Activated CD4-positive, alpha-beta memory T cell treated with anti-CD3 and anti-CD28 coated beads for 36 hours (primary cell): ENCODE data around the gene DRAXIN. TPM values are rescaled to one million over a fixed set of nuclear protein-coding genes. Genes with fewer than 3 reads are reported as not detected.

Source experiments
- CTCF ChIA-PET: fragments of 350-600 bp; sonication (Branson Sonifier 250); formaldehyde crosslinking; loops from one replicate; lab custom pipeline; 2021; ENCODE audit warnings: antibody characterized with exemption, inconsistent platforms; lab: Charles Lee
- POLR2A ChIA-PET: fragments of 350-600 bp; sonication (Branson Sonifier 250); formaldehyde crosslinking; loops from one replicate; lab custom pipeline; 2021; ENCODE audit warnings: antibody characterized with exemption; lab: Charles Lee
- DNase-seq: peaks from one replicate; pipeline ENCODE4 v3.0.0-alpha.2; 2020
- H3K27ac Mint-ChIP-seq: one replicate; pipeline ENCODE4 v1.8.0; 2021; ENCODE audit warnings: mixed read lengths
- H3K27me3 Mint-ChIP-seq: one replicate; pipeline ENCODE4 v1.8.0; 2021; ENCODE audit warnings: mixed read lengths
- H3K36me3 Mint-ChIP-seq: one replicate; pipeline ENCODE4 v1.8.0; 2021; ENCODE audit warnings: mixed read lengths
- H3K4me1 Mint-ChIP-seq: one replicate; pipeline ENCODE4 v1.8.0; 2021; ENCODE audit warnings: low read depth, mixed read lengths
- H3K4me3 Mint-ChIP-seq: one replicate; pipeline ENCODE4 v1.8.0; 2021; ENCODE audit warnings: mild to moderate bottlenecking, mixed read lengths
- H3K9me3 Mint-ChIP-seq: one replicate; pipeline ENCODE4 v1.8.0; 2021; ENCODE audit warnings: mixed read lengths
- intact Hi-C: fragments of 100-400 bp; cut with micrococcal nuclease; formaldehyde crosslinking; loops from one replicate; pipeline ENCODE4 v1.15.1; 2023
- total RNA-seq, 2 experiments: library from RNA; stranded (reverse); gene quantifications; one replicate each; pipeline ENCODE4 v1.2.3, GENCODE V29; 2021

DRAXIN gene
- total RNA-seq, 2 experiments from 2014 or later, result 0.05 to 0.07 TPM

DNA sequence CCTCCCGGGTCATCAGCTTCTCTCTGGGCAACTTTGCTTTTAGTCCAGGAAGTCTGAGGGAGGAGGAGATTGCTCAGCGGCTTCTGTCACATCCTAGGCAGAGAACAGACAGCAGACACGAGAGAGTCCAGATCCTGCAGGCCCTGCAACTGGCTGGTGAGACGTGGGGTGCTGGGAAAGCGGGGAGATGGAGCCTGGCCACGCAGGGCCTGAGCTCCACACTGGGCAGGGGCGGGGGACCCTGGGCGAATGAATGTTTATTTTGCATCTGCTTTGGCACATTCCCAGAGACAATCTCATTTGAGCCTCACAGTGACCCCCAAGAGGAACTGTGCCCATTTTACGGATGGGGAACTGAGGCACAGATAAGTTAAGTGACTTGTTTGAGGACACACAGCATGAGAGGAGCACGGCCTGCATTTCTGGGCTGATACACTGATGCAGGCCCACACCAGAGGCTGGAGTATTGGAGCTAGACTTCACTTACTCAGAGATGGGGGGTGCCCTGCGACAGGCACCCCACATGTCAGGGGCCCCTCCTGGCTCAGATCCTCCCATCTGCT, 80.1 kb downstream of the DRAXIN start:
- ChIA-PET POLR2A (no interaction called here), CTCF (interaction anchor here (1.3 kb wide), 1 partner anchor 14 kb away, joined by 3 read pairs; no protein-coding TSS in a partner anchor)
- H3K4me1 Mint-ChIP-seq, result no peaks in the 10 kb centered on the region
- no peak overlapping the region for H3K27ac Mint-ChIP-seq
- no peaks in the 10 kb centered on the region for H3K27me3 Mint-ChIP-seq
- no peaks in the 10 kb centered on the region for H3K9me3 Mint-ChIP-seq
- DNase-seq, result no peak
- intact Hi-C loops, result no loop called here
- H3K4me3 Mint-ChIP-seq, result no peak overlapping the region
- H3K36me3 Mint-ChIP-seq, result no peaks in the 10 kb centered on the region

DNA sequence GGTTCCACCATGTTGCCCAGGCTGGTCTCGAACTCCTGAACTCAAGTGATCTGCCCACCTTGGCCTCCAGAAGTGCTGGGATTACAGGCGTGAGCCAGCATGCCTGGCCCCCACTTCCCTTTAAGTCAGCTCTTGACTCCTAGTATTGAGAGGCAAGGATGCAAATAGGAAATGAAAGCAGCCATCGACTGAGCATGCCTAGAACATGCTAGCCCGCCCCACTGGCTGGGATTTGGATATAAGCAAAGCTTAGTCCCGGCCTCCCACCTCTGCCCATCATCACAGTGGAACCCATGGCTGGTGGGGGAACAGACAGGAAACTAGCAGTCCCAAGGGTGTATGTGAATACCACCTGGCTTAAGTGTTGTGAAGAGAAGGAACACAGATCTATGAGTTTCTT, 80.9 kb downstream of the DRAXIN start:
- CTCF ChIA-PET, result no interaction called here
- Mint-ChIP-seq H3K36me3 (no peaks in the 10 kb centered on the region), H3K27ac (no peak overlapping the region), H3K9me3 (no peaks in the 10 kb centered on the region), H3K27me3 (no peaks in the 10 kb centered on the region), H3K4me1 (no peaks in the 10 kb centered on the region), H3K4me3 (no peak overlapping the region)
- POLR2A ChIA-PET, result no interaction called here
- intact Hi-C loops, result no loop called here
- DNase-seq, result no peak

DNA sequence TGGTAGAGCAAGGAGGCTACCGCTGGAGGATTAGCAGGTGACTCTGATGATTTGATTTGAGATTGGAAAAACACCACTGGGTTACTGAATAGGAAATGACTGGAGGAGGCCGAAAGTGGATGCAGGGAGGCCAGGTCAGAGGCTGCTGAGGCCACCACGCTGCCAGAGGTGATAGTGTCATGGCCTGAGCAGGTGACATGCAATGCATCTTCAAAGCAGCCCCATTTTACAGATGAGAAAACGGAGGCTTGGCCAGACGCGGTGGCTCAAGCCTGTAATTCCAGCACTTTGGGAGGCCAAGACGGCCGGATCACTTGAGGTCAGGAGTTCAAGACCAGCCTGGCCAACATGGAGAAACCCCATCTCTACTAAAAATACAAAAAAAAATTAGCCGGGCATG, 83.2 kb downstream of the DRAXIN start:
- Mint-ChIP-seq H3K4me1 (no peaks in the 10 kb centered on the region), H3K27me3 (no peaks in the 10 kb centered on the region), H3K36me3 (no peaks in the 10 kb centered on the region), H3K9me3 (no peaks in the 10 kb centered on the region), H3K27ac (no peak overlapping the region), H3K4me3 (no peak overlapping the region)
- no peak for DNase-seq
- intact Hi-C loops, result no loop called here
- ChIA-PET CTCF (no interaction called here), POLR2A (no interaction called here)

Other genes with a start within 250 kb of the DRAXIN start
- under 1 TPM; 0.07 to 0.21 TPM for gene DISP3, start 212.6 kb upstream of the DRAXIN start, total RNA-seq
- 1 to 10 TPM; 1.8 to 2.5 TPM for gene FBXO2, start 37.3 kb upstream of the DRAXIN start, total RNA-seq
- gene FBXO44, start 36.8 kb upstream of the DRAXIN start, total RNA-seq, result 10 to 100 TPM; 16.8 to 18.6 TPM
- 10 to 100 TPM; 14.1 to 15.1 TPM for gene FBXO6, start 27.5 kb upstream of the DRAXIN start, total RNA-seq
- 10 to 100 TPM; 88.5 to 93.2 TPM for gene MAD2L2, start 10.6 kb upstream of the DRAXIN start, total RNA-seq
- gene AGTRAP, start 44.4 kb downstream of the DRAXIN start, total RNA-seq, result 10 to 100 TPM; 16.5 to 18.0 TPM
- gene C1orf167, start 70.5 kb downstream of the DRAXIN start, total RNA-seq, result not detected
- gene MTHFR, start 114.3 kb downstream of the DRAXIN start, total RNA-seq, result 10 to 100 TPM; 12.8 to 13.3 TPM
- gene CLCN6, start 114.5 kb downstream of the DRAXIN start, total RNA-seq, result 10 to 100 TPM; 11.3 to 11.6 TPM
- gene NPPA, start 156.1 kb downstream of the DRAXIN start, total RNA-seq, result not detected
- not detected for gene NPPB, start 167.2 kb downstream of the DRAXIN start, total RNA-seq
- gene KIAA2013, start 234.7 kb downstream of the DRAXIN start, total RNA-seq, result 10 to 100 TPM; 22.9 to 23.4 TPM
- 10 to 100 TPM; 11.0 to 13.5 TPM for gene PLOD1, start 243.0 kb downstream of the DRAXIN start, total RNA-seq